Measurements from ENCODE around the gene IRF2.
"Not testable (repeated sequence)": the region's sequence is repeated elsewhere in the genome, so short reads cannot be mapped to it uniquely, and the experiment has no call there.

DNA sequence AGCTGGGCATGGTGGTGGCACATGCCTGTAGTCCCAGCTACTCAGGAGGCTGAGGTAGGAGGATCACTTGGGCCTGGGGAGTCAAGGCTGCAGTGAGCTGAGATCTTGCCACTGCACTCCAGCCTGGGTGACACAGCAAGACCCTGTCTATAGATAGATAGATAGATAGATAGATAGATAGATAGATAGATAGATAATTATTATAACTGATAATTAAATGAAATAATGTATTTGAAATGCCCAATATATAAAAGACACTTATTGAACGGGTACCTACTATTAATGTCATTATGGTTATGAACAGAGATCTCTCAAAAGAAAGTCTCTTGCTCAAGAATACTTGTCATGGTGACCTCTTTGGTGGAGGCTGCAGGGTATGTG, 131.5 kb downstream of the IRF2 start:
- TF ChIP-seq, protein P1, sequence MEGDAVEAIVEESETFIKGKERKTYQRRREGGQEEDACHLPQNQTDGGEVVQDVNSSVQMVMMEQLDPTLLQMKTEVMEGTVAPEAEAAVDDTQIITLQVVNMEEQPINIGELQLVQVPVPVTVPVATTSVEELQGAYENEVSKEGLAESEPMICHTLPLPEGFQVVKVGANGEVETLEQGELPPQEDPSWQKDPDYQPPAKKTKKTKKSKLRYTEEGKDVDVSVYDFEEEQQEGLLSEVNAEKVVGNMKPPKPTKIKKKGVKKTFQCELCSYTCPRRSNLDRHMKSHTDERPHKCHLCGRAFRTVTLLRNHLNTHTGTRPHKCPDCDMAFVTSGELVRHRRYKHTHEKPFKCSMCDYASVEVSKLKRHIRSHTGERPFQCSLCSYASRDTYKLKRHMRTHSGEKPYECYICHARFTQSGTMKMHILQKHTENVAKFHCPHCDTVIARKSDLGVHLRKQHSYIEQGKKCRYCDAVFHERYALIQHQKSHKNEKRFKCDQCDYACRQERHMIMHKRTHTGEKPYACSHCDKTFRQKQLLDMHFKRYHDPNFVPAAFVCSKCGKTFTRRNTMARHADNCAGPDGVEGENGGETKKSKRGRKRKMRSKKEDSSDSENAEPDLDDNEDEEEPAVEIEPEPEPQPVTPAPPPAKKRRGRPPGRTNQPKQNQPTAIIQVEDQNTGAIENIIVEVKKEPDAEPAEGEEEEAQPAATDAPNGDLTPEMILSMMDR (IDR thresholded peaks at IDR 0.05) = not testable (repeated sequence)
- TF ChIP-seq EP300 (IDR thresholded peaks at IDR 0.05) = not testable (repeated sequence)

All from suprapubic skin (tissue), 3 donors.